H1 (cell line): ENCODE data around the gene GALNT2. TPM values are rescaled to one million over a fixed set of nuclear protein-coding genes. Genes with fewer than 3 reads are reported as not detected.

Experiments
- CTCF ChIA-PET: fragments of 300-600 bp; sonication (Branson Sonifier 250); formaldehyde crosslinking; loops from one replicate; lab custom pipeline; 2021; ENCODE audit not compliant: partially characterized antibody; lab: Charles Lee
- POLR2A ChIA-PET: fragments of 300-600 bp; sonication (Branson Sonifier 250); formaldehyde crosslinking; loops from one replicate; lab custom pipeline; 2021; ENCODE audit warnings: inconsistent platforms; ENCODE audit not compliant: partially characterized antibody; lab: Charles Lee
- DNase-seq, 2 experiments: peaks; one replicate each; pipeline versions ENCODE4 v3.0.0 to v3.0.0-alpha.2; 2010 to 2022; ENCODE audit warnings: low spot score in 2 of 2, low read depth in 1 of 2, mixed read lengths in 1 of 2
- FAIRE-seq: peaks from 2 replicates; lab custom pipeline; 2011; peaks lifted over from hg19 to GRCh38; lab: Jason Lieb, UNC
- H2AFZ ChIP-seq: 2 replicates; pipeline ENCODE4 v1.8.1; 2012; ENCODE audit warnings: low read length, inconsistent platforms
- H2AK5ac ChIP-seq: 2 replicates; pipeline ENCODE4 v1.6.1; 2013; ENCODE audit warnings: low read depth, low read length
- H2BK120ac ChIP-seq: replicated peaks from 2 replicates; pipeline ENCODE3; 2013; ENCODE audit warnings: low read depth, low read length, inconsistent platforms
- H2BK12ac ChIP-seq: 2 replicates; pipeline ENCODE4 v1.6.1; 2013; ENCODE audit warnings: low read depth, low read length
- H2BK15ac ChIP-seq: 2 replicates; pipeline ENCODE4 v1.6.1; 2013; ENCODE audit warnings: low read length
- H2BK20ac ChIP-seq: 2 replicates; pipeline ENCODE4 v1.6.1; 2013; ENCODE audit warnings: low read length
- H2BK5ac ChIP-seq: 2 replicates; pipeline ENCODE4 v1.6.1; 2013; ENCODE audit warnings: low read depth, low read length
- H3K14ac ChIP-seq: 2 replicates; pipeline ENCODE4 v1.6.1; 2013; ENCODE audit warnings: inconsistent platforms; ENCODE audit not compliant: insufficient read length
- H3K18ac ChIP-seq: 2 replicates; pipeline ENCODE4 v1.6.1; 2013; ENCODE audit warnings: low read length; ENCODE audit errors: extremely low read depth
- H3K23ac ChIP-seq: 2 replicates; pipeline ENCODE4 v1.6.1; 2013; ENCODE audit warnings: inconsistent platforms; ENCODE audit not compliant: insufficient read length
- H3K23me2 ChIP-seq: 2 replicates; pipeline ENCODE4 v1.6.1; 2013; ENCODE audit warnings: low read depth, low read length
- H3K27ac ChIP-seq: 2 replicates; pipeline ENCODE4 v1.6.1; 2011; ENCODE audit warnings: low read depth, low read length, inconsistent platforms
- H3K27me3 ChIP-seq, 4 experiments: replicated peaks in 1 of 4; 1 replicate in 1 of 4; 2 replicates in 3 of 4; pipeline versions ENCODE4 v1.6.1 to v1.8.1; 2011 to 2013; ENCODE audit warnings: low read length in 3 of 4, mild to moderate bottlenecking in 3 of 4, inconsistent platforms in 2 of 4, mixed read lengths in 2 of 4, moderate library complexity in 1 of 4; ENCODE audit not compliant: control insufficient read depth in 3 of 4, insufficient read depth in 3 of 4; ENCODE audit errors: extremely low read depth in 1 of 4
- H3K36me3 ChIP-seq, 4 experiments: 2 replicates each; pipeline versions ENCODE4 v1.6.1 to v1.8.1; 2011 to 2013; ENCODE audit warnings: mild to moderate bottlenecking in 4 of 4, low read length in 3 of 4, moderate library complexity in 2 of 4, control low read depth in 1 of 4, inconsistent platforms in 1 of 4; ENCODE audit not compliant: insufficient read depth in 4 of 4, control insufficient read depth in 2 of 4
- H3K4ac ChIP-seq: replicated peaks from 2 replicates; pipeline ENCODE3; 2013; ENCODE audit warnings: low read length, low read depth, mixed read lengths, inconsistent platforms; ENCODE audit not compliant: insufficient read length
- H3K4me1 ChIP-seq, 4 experiments: replicated peaks in 1 of 4; 1 replicate in 1 of 4; 2 replicates in 3 of 4; pipeline versions ENCODE4 v1.6.1 to v1.8.1; 2011 to 2013; ENCODE audit warnings: low read length in 3 of 4, inconsistent platforms in 2 of 4, mixed read lengths in 1 of 4; ENCODE audit not compliant: insufficient read depth in 4 of 4, control insufficient read depth in 3 of 4
- H3K4me2 ChIP-seq, 2 experiments: 2 replicates each; pipeline versions ENCODE4 v1.6.1 to v1.8.1; 2011 to 2013; ENCODE audit warnings: low read depth in 2 of 2, low read length in 2 of 2, control low read depth in 1 of 2, inconsistent platforms in 1 of 2, mild to moderate bottlenecking in 1 of 2; ENCODE audit not compliant: insufficient read depth in 1 of 2
- H3K4me3 ChIP-seq, 4 experiments: fragments of 200-600, 300-600 bp in 1 of 4; sonication (generic), shearing (Covaris generic), sonication (Bioruptor Twin) in 1 of 4; 2 replicates each; pipeline versions ENCODE4 v1.5.1 to v1.8.1; 2011 to 2016; ENCODE audit warnings: low read length in 4 of 4, low read depth in 3 of 4, control low read depth in 2 of 4, inconsistent platforms in 2 of 4, mild to moderate bottlenecking in 2 of 4, mixed read lengths in 1 of 4, moderate library complexity in 1 of 4; ENCODE audit not compliant: insufficient read depth in 2 of 4; ENCODE audit errors: extremely low read depth in 1 of 4
- H3K56ac ChIP-seq: replicated peaks from 2 replicates; pipeline ENCODE3; 2013; ENCODE audit warnings: low read depth, mild to moderate bottlenecking, mixed read lengths, low read length, inconsistent platforms; ENCODE audit not compliant: insufficient read length
- H3K79me1 ChIP-seq: 2 replicates; pipeline ENCODE4 v1.6.1; 2013; ENCODE audit warnings: low read depth, low read length, control low read depth
- H3K79me2 ChIP-seq, 2 experiments: 2 replicates each; pipeline versions ENCODE4 v1.6.1 to v1.8.1; 2012 to 2013; ENCODE audit warnings: low read length in 2 of 2, mild to moderate bottlenecking in 2 of 2, inconsistent platforms in 1 of 2; ENCODE audit not compliant: insufficient read depth in 2 of 2, control insufficient read depth in 1 of 2
- H3K9ac ChIP-seq, 4 experiments: replicated peaks in 1 of 4; 1 replicate in 1 of 4; 2 replicates in 3 of 4; pipeline versions ENCODE4 v1.6.1 to v1.8.1; 2011 to 2013; ENCODE audit warnings: low read depth in 3 of 4, low read length in 3 of 4, control low read depth in 2 of 4, mild to moderate bottlenecking in 2 of 4, moderate library complexity in 2 of 4, inconsistent platforms in 1 of 4; ENCODE audit errors: extremely low read depth in 1 of 4
- H3K9me3 ChIP-seq, 2 experiments: 2 replicates each; pipeline versions ENCODE4 v1.6.1 to v1.8.1; 2012 to 2013; ENCODE audit warnings: mild to moderate bottlenecking in 2 of 2, moderate library complexity in 2 of 2, control low read depth in 1 of 2, inconsistent platforms in 1 of 2, low read depth in 1 of 2, low read length in 1 of 2, mixed read lengths in 1 of 2; ENCODE audit not compliant: insufficient read depth in 2 of 2
- H4K20me1 ChIP-seq, 2 experiments: replicated peaks in 1 of 2; 2 replicates each; pipeline versions ENCODE3 to v1.8.1; 2011 to 2013; ENCODE audit warnings: inconsistent platforms in 2 of 2, low read length in 2 of 2, mild to moderate bottlenecking in 1 of 2; ENCODE audit not compliant: insufficient read depth in 2 of 2, control insufficient read depth in 1 of 2
- H4K5ac ChIP-seq: 2 replicates; pipeline ENCODE4 v1.6.1; 2013; ENCODE audit warnings: low read length, low read depth, mixed read lengths, inconsistent platforms; ENCODE audit not compliant: insufficient read length
- H4K8ac ChIP-seq: 2 replicates; pipeline ENCODE4 v1.8.0; 2013; ENCODE audit warnings: mild to moderate bottlenecking, moderate library complexity, low read length, inconsistent platforms; ENCODE audit not compliant: insufficient read depth; ENCODE audit errors: extremely low read depth
- H4K91ac ChIP-seq: replicated peaks from 2 replicates; pipeline ENCODE3; 2013; ENCODE audit warnings: low read length, mixed read lengths, inconsistent platforms; ENCODE audit not compliant: insufficient read length
- ASH2L ChIP-seq: fragments of 200-600, 300-600 bp; sonication (generic); IDR thresholded peaks from one replicate; pipeline ENCODE4 v1.7.1; 2017; ENCODE audit warnings: low read length
- HDAC2 ChIP-seq, 2 experiments: fragments of 300-600 bp in 1 of 2; sonication (generic) in 1 of 2; IDR thresholded peaks; 2 replicates each; pipeline ENCODE4 v1.6.1; 2011 to 2012; ENCODE audit warnings: low read depth in 2 of 2, low read length in 2 of 2, mild to moderate bottlenecking in 2 of 2, moderate library complexity in 2 of 2, borderline replicate concordance in 1 of 2, inconsistent platforms in 1 of 2
- JUND ChIP-seq: IDR thresholded peaks from 2 replicates; pipeline ENCODE4 v1.6.1; 2011; ENCODE audit warnings: mild to moderate bottlenecking, improper control_type of control experiment, low read length
- POU5F1 ChIP-seq: IDR thresholded peaks from 2 replicates; pipeline ENCODE4 v1.6.1; 2011; ENCODE audit warnings: low read depth, mild to moderate bottlenecking, low read length, moderate library complexity
- SIN3A ChIP-seq, 2 experiments: IDR thresholded peaks in 1 of 2; conservative IDR thresholded peaks in 1 of 2; 2 replicates each; pipeline ENCODE4 v1.6.1; 2011 to 2012; ENCODE audit warnings: low read length in 2 of 2, improper control_type of control experiment in 1 of 2, low read depth in 1 of 2, mild to moderate bottlenecking in 1 of 2
- SIX5 ChIP-seq: IDR thresholded peaks from 2 replicates; pipeline ENCODE4 v1.6.1; 2011; ENCODE audit warnings: mild to moderate bottlenecking, low read depth, low read length
- TEAD4 ChIP-seq: IDR thresholded peaks from 2 replicates; pipeline ENCODE4 v1.6.1; 2012; ENCODE audit warnings: low read depth, low read length, inconsistent platforms, mixed read lengths
- WGBS, 2 experiments: shearing (Covaris generic) in 1 of 2; methylation state at CpG; one replicate each; pipeline versions ENCODE4 v1.1.6 to v1.1.7; 2013 to 2015; ENCODE audit warnings: low lambda C conversion rate in 2 of 2, mixed read lengths in 2 of 2, inconsistent platforms in 1 of 2, low coverage in 1 of 2, missing lambda C conversion rate in 1 of 2; ENCODE audit not compliant: insufficient replicate concordance in 2 of 2, insufficient coverage in 1 of 2, insufficient read length in 1 of 2; ENCODE audit errors: extremely low coverage in 1 of 2, missing lambda C conversion rate in 1 of 2; 5-methylcytosine and 5-hydroxymethylcytosine counted together
- polyA plus RNA-seq, 7 experiments: library from polyadenylated mRNA; depleted of rRNA in 3 of 7; stranded (reverse) in 5 of 7; unstranded in 2 of 7; fragments of >200 nt in 5 of 7; fragments of 200-250 nt in 2 of 7; gene quantifications; 1 replicate in 5 of 7; 2 replicates in 1 of 7; 4 replicates in 1 of 7; pipeline versions ENCODE4 v1.2.1 to v1.2.3, GENCODE V29; 2011 to 2013; ENCODE audit warnings: missing spikeins in 2 of 7, mixed read lengths in 2 of 7
- total RNA-seq: library from RNA; stranded (reverse); fragmentation: NEBNext Ultra II Directional; extraction: Animal tissue kit (Norgen Biotek cat#: 25700); gene quantifications from 2 replicates; pipeline ENCODE4 v1.2.1, GENCODE V29; 2021

Gene GALNT2
- total and polyA plus RNA-seq, 2 of the 8 experiments (the other 6 are each of a cell fraction or from before 2014, with no cell fraction given): 34.5 to 75.3 TPM

DNA sequence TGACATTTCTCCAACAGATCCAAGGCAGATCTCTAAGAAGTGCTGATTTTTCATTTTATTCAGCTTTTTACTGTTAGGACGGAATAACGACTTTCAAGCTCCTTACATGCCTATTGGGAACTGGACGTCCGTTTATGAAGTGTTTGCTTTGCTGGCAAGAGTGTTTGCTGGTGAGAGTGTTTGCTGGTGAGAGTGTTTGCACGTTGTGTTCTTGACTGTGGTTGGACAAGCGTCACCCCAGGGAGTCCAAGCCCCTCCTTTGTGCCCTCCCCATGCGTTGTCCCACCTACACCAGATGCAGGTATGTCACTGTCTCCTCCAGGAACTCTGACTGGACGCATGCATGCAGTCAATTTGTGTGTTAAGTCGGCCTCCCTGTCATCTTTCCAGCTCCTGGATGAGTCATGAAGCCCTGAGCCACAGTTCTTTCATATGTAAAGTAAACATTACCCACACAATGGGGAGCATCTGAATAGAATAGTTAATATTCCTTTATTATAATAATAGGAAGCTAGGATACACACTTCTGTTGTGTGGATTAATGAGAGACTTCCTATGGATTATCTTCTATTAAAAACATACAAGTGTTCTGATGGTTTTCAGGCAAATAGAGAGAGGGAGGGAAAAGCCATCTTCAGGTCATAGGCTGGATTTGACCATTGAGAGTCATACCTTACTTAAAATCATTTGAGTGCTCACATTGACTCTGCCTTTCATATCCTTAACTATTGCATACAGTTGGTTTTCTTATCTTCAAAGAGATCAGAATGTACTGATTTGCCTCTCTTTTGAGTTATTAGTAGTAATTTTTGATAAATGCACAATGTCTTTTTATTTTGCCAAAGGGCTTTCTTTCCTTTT is 119.2 kb downstream of the GALNT2 start:
- CTCF ChIA-PET: interaction anchor here (1.1 to 3.8 kb wide), 3 partner anchors 10 to 66 kb away, joined by 3 to 19 read pairs (median 7); no protein-coding TSS in a partner anchor

More for the DNA sequence above, 119.2 kb downstream of the GALNT2 start:
- Histone ChIP-seq H2BK20ac (0 out of 2 replicates have a peak overlapping the region, but pooled peaks have one; percentile 51), H3K4me2 (peak overlapping the region; percentile 2 to 47; a peak in 2 of 4 replicates), H3K9me3 (no peaks in the 10 kb centered on the region), H2BK5ac (peak overlapping the region; percentile 62; the same call in 1 of the 2 replicates), H2BK12ac (no peak overlapping the region), H4K8ac (no peak overlapping the region), H2BK15ac (no peak overlapping the region), H3K79me1 (0 out of 2 replicates have a peak, but pooled peaks cover 2% of the 10 kb centered on the region), H4K91ac (no peak overlapping the region), H3K23ac (no peak overlapping the region), H3K56ac (no peak overlapping the region), H2BK120ac (no peak overlapping the region), H3K18ac (peak overlapping the region; percentile 25; the same call in 1 of the 2 replicates), H3K23me2 (no peaks in the 10 kb centered on the region; the same call in 1 of the 2 replicates), H3K4me3 (no peak overlapping the region; a peak in 1 of 8 replicates), H3K4me1 (peaks cover 4 to 10% (median 9%) of the 10 kb centered on the region in 4 experiments; a peak in 6 of 7 replicates), H3K27ac (no peak overlapping the region), H3K14ac (no peak overlapping the region), H4K5ac (no peak overlapping the region), H4K20me1 (no peaks in the 10 kb centered on the region), H3K79me2 (no peaks in the 10 kb centered on the region; a peak in 1 of 4 replicates), H2AFZ (no peak overlapping the region), H2AK5ac (no peak overlapping the region), H3K36me3 (no peaks in the 10 kb centered on the region), H3K9ac (no peak overlapping the region; a peak in 1 of 7 replicates), H3K27me3 (no peaks in the 10 kb centered on the region), H3K4ac (no peak overlapping the region)
- 45% methylated on average over 9 of the region's 9 CpGs; no CpG with 5 or more reads in 1 of the 2 experiments for WGBS, 2 experiments
- FAIRE-seq: no peak
- DNase-seq: peak in 1 of 2 experiments; percentile 62
- TF ChIP-seq SIN3A (conservative IDR thresholded peaks at IDR 0.05 in 1 of 2, IDR thresholded peaks at IDR 0.05 in 1 of 2; ENCODE audit: low read depth in 1 of 2, low read length in 2 of 2): peak in 1 of 2 experiments; percentile 28; a peak in 1 of 4 replicates
- peak; percentile 23; the same call in 1 of the 2 replicates for TF ChIP-seq POU5F1
- peak; percentile 89 for TF ChIP-seq JUND
- TF ChIP-seq TEAD4: 0 out of 2 replicates have a peak, but pooled peaks have one; percentile 32
- TF ChIP-seq SIX5: no peak
- 0 out of 4 replicates have a peak, but pooled peaks of 1 of the 2 experiments have one; percentile 33 for TF ChIP-seq HDAC2 (IDR thresholded peaks at IDR 0.05; ENCODE audit: borderline replicate concordance in 1 of 2, low read depth in 2 of 2, low read length in 2 of 2)
- no peak for TF ChIP-seq ASH2L
- POLR2A ChIA-PET: interaction anchor here (1.3 to 1.5 kb wide), 2 partner anchors 9 to 11 kb away, joined by 4 to 5 read pairs; no protein-coding TSS in a partner anchor
